Endodermal cell (in vitro differentiated cells): Measurements from ENCODE around the gene PLEKHD1. TPM values are rescaled to one million over a fixed set of nuclear protein-coding genes. Genes with fewer than 3 reads are reported as not detected.

Experiments
- DNase-seq: peaks from one replicate; pipeline ENCODE4 v3.0.0-alpha.2; 2017
- H3K27ac ChIP-seq: 2 replicates; pipeline ENCODE4 v1.5.1; 2013; ENCODE audit warnings: mild to moderate bottlenecking, low read depth, low read length, moderate library complexity
- H3K27me3 ChIP-seq: 2 replicates; pipeline ENCODE4 v1.6.1; 2013; ENCODE audit warnings: mild to moderate bottlenecking, low read length, moderate library complexity; ENCODE audit not compliant: insufficient read depth, control insufficient read depth, poor library complexity, severe bottlenecking
- H3K36me3 ChIP-seq: 2 replicates; pipeline ENCODE4 v1.7.0; 2013; ENCODE audit warnings: mild to moderate bottlenecking, low read length, moderate library complexity; ENCODE audit not compliant: control insufficient read depth, insufficient read depth
- H3K4me1 ChIP-seq: one replicate; pipeline ENCODE4 v1.7.0; 2013; ENCODE audit warnings: low read length; ENCODE audit not compliant: control insufficient read depth, insufficient read depth
- H3K4me3 ChIP-seq: 2 replicates; pipeline ENCODE4 v1.5.1; 2013; ENCODE audit warnings: mild to moderate bottlenecking, low read length, moderate library complexity
- H3K9ac ChIP-seq: 2 replicates; pipeline ENCODE4 v1.6.1; 2013; ENCODE audit warnings: mild to moderate bottlenecking, low read length, moderate library complexity; ENCODE audit not compliant: poor library complexity, severe bottlenecking; ENCODE audit errors: extremely low read depth
- H3K9me3 ChIP-seq: 2 replicates; pipeline ENCODE4 v1.6.1; 2013; ENCODE audit warnings: mild to moderate bottlenecking, low read length, moderate library complexity; ENCODE audit not compliant: control insufficient read depth
- H3K27ac Mint-ChIP-seq: 2 replicates; pipeline ENCODE4 v1.8.0; 2020; ENCODE audit warnings: mixed read lengths
- H3K27me3 Mint-ChIP-seq: 2 replicates; pipeline ENCODE4 v1.8.0; 2021; ENCODE audit warnings: mild to moderate bottlenecking, mixed read lengths; ENCODE audit not compliant: insufficient read depth
- H3K36me3 Mint-ChIP-seq: 2 replicates; pipeline ENCODE4 v1.8.0; 2020; ENCODE audit warnings: low read depth, mixed read lengths
- H3K4me1 Mint-ChIP-seq: 2 replicates; pipeline ENCODE4 v1.8.0; 2020; ENCODE audit warnings: mixed read lengths
- H3K4me3 Mint-ChIP-seq: 2 replicates; pipeline ENCODE4 v1.8.0; 2020; ENCODE audit warnings: mild to moderate bottlenecking, moderate library complexity, mixed read lengths
- H3K9me3 Mint-ChIP-seq: 2 replicates; pipeline ENCODE4 v1.8.0; 2020; ENCODE audit warnings: mild to moderate bottlenecking, mixed read lengths
- WGBS, 2 experiments: methylation state at CpG; one replicate each; pipeline versions ENCODE4 v1.1.5 to v1.1.7; 2013; ENCODE audit warnings: missing lambda C conversion rate in 2 of 2, mixed read lengths in 1 of 2; ENCODE audit not compliant: insufficient coverage in 1 of 2, insufficient read length in 1 of 2; 5-methylcytosine and 5-hydroxymethylcytosine counted together
- long read RNA-seq, 4 experiments: library from polyadenylated mRNA in 2 of 4; library from RNA in 1 of 4; library from capped mRNA in 1 of 4; stranded (forward) in 3 of 4; unstranded in 1 of 4; transcript quantifications; one replicate each; pipeline ENCODE4 v2.0.0, GENCODE V29; 2020 to 2021; ENCODE audit warnings: inconsistent platforms in 1 of 4
- polyA plus RNA-seq, 2 experiments: library from polyadenylated mRNA; stranded (reverse); fragments of 50-300 nt; gene quantifications; one replicate each; pipeline ENCODE4 v1.2.3, GENCODE V29; 2013
- total RNA-seq, 2 donors: library from RNA; stranded (reverse); fragmentation: NEBNext Ultra II Directional in 1 of 2; extraction: Animal tissue kit (Norgen Biotek cat#: 25700) in 1 of 2; gene quantifications; 2 replicates in 1 of 2; 3 replicates in 1 of 2; pipeline ENCODE4 v1.2.1, GENCODE V29; 2021
- TF ChIP-seq, protein P1 (sequence below): fragments of 200-600 bp; sonication (generic); conservative IDR thresholded peaks from 2 replicates; pipeline ENCODE4 v1.5.0; 2021; ENCODE audit warnings: antibody characterized with exemption, mild to moderate bottlenecking

Gene PLEKHD1
- under 1 TPM; 0.11 TPM for total RNA-seq
- polyA plus RNA-seq (2013, experiment 1 of 2) = 0.04 TPM
- polyA plus RNA-seq (2013, experiment 2 of 2) = 0.17 TPM
- long read RNA-seq, experiment 1 = 0 reads
- long read RNA-seq, experiment 2 = 0 reads
- long read RNA-seq, experiment 3 = 0 reads
- long read RNA-seq, experiment 4 = 0 reads

- H3K27ac Mint-ChIP-seq = no peak within 1 kb of the TSS
- peaks cover 8% of the 10 kb centered on the region for H3K4me1 Mint-ChIP-seq
- TF ChIP-seq, protein P1, sequence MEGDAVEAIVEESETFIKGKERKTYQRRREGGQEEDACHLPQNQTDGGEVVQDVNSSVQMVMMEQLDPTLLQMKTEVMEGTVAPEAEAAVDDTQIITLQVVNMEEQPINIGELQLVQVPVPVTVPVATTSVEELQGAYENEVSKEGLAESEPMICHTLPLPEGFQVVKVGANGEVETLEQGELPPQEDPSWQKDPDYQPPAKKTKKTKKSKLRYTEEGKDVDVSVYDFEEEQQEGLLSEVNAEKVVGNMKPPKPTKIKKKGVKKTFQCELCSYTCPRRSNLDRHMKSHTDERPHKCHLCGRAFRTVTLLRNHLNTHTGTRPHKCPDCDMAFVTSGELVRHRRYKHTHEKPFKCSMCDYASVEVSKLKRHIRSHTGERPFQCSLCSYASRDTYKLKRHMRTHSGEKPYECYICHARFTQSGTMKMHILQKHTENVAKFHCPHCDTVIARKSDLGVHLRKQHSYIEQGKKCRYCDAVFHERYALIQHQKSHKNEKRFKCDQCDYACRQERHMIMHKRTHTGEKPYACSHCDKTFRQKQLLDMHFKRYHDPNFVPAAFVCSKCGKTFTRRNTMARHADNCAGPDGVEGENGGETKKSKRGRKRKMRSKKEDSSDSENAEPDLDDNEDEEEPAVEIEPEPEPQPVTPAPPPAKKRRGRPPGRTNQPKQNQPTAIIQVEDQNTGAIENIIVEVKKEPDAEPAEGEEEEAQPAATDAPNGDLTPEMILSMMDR = peak; percentile 18
- H3K9me3 Mint-ChIP-seq = no peaks in the 10 kb centered on the region
- no peak within 1 kb of the TSS for H3K9ac ChIP-seq
- H3K4me1 ChIP-seq = peaks cover 5% of the 10 kb centered on the region
- no peak within 1 kb of the TSS for H3K27ac ChIP-seq
- H3K36me3 Mint-ChIP-seq = no peaks in the 10 kb centered on the region
- no peaks in the 10 kb centered on the region for H3K36me3 ChIP-seq
- peaks cover 85% of the 10 kb centered on the region for H3K27me3 Mint-ChIP-seq
- H3K27me3 ChIP-seq = peaks cover 69% of the 10 kb centered on the region
- H3K4me3 ChIP-seq = peak within 1 kb of the TSS; percentile 78
- no peaks in the 10 kb centered on the region for H3K9me3 ChIP-seq
- peak within 1 kb of the TSS; percentile 56 for H3K4me3 Mint-ChIP-seq
- 1 to 6% methylated on average over 41 to 86 of the region's 86 CpGs for WGBS, 2 experiments
- peak; percentile 96 for DNase-seq
These were observed at the start of gene PLEKHD1 for GRCh38 chr14:69484444-69485314. Gene PLEKHD1, plus strand, starts transcription at chr14:69484728. Its CDS starts 238 bp downstream, at chr14:69484966.

DNA sequence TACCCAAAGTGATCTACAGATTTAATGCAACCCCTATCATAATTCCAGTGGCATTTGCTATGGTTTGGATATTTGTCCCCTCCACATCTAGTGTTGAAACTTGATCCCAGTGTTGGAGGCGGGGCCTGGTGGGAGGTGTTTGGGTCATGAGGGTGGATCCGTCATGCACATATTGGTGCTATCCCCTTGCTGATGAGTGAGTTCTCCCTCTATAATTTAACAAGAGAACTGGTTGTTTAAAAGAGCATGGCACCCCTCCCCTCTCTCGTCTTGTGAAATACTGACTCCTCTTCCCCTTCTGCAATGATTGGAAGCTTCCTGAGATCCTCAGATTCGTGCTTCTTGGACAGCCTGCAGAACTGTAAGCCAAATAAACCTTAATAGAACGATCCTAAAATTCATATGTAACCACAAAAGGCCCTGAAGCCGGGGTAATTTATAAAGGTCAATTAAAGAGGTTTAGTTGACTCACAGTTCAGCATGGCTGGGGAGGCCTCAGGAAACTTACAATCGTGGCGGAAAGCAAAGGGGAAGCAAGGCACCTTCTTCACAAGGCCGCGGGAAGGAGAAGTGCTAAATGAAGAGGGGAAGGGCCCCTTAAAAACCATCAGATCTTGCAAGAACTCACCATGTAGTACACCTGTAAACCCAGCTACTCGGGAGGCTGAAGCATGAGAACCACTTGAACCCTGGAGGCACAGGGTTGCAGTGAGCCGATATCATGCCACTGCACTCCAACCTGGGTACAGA, 44.8 kb upstream of the PLEKHD1 start:
- no peaks in the 10 kb centered on the region for H3K27me3 ChIP-seq
- WGBS, 2 experiments = 93 to 94% methylated on average over 9 to 11 of the region's 12 CpGs
- Mint-ChIP-seq H3K9me3 (no peaks in the 10 kb centered on the region), H3K36me3 (peaks cover 9% of the 10 kb centered on the region), H3K27me3 (no peaks in the 10 kb centered on the region), H3K4me3 (no peak overlapping the region), H3K4me1 (no peaks in the 10 kb centered on the region), H3K27ac (no peak overlapping the region)
- H3K4me1 ChIP-seq = no peaks in the 10 kb centered on the region
- DNase-seq = peak; percentile 80
- no peak overlapping the region for H3K27ac ChIP-seq
- H3K9ac ChIP-seq = no peak overlapping the region
- H3K36me3 ChIP-seq = peaks cover 16% of the 10 kb centered on the region
- no peaks in the 10 kb centered on the region for H3K9me3 ChIP-seq
- TF ChIP-seq, protein P1 = no peak
- no peak overlapping the region for H3K4me3 ChIP-seq

- 96% methylated on average over 5 of the region's 5 CpGs for WGBS, 2 experiments
- Mint-ChIP-seq H3K9me3 (no peaks in the 10 kb centered on the region), H3K27me3 (no peaks in the 10 kb centered on the region), H3K4me1 (no peaks in the 10 kb centered on the region), H3K4me3 (no peak overlapping the region), H3K27ac (no peak overlapping the region), H3K36me3 (peaks cover 13% of the 10 kb centered on the region)
- Histone ChIP-seq H3K9ac (no peak overlapping the region), H3K9me3 (no peaks in the 10 kb centered on the region), H3K4me3 (no peak overlapping the region), H3K36me3 (peaks cover 18% of the 10 kb centered on the region), H3K4me1 (no peaks in the 10 kb centered on the region), H3K27ac (no peak overlapping the region), H3K27me3 (no peaks in the 10 kb centered on the region)
- TF ChIP-seq, protein P1 = no peak
- DNase-seq = no peak
These were observed 42.6 kb upstream of the PLEKHD1 start for GRCh38 chr14:69441948-69442347.
